GM21528 (cell line): ENCODE data around the gene STRN3.
"Not testable (repeated sequence)": the region's sequence is repeated elsewhere in the genome, so short reads cannot be mapped to it uniquely, and the experiment has no call there.

Experiments
- ATAC-seq: cut with Tn5 transposase; IDR thresholded peaks from one replicate; pipeline ENCODE4 v1.9.1; 2021; ENCODE audit warnings: mild to moderate bottlenecking, moderate library complexity; ENCODE audit not compliant: unreplicated experiment, low FRiP score

STRN3 gene

GRCh38 chr14:31003284-31003683 lies 22.9 kb downstream of the STRN3 start:
- no peak for ATAC-seq

DNA sequence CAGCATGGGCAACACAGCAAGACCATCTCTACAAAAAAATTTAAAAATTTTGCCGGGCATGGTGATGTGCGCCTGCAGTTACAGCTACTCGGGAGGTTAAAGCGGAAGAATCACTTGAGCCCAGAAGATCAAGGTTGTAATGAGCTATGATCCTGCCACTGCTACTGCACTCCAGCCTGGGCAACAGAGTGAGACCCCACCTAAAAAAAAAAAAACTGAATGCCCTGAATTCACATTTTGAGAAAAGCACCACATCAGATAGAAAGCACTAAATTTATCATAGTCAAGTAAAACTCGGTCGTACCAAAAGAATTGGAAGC lies 24.9 kb downstream of the STRN3 start:
- ATAC-seq: no peak

GRCh38 chr14:31000629-31001338 lies 25.4 kb downstream of the STRN3 start:
- ATAC-seq: no peak

- ATAC-seq: no peak
Measured at GRCh38 chr14:30999038-30999773, 27.0 kb downstream of the STRN3 start.

- no peak for ATAC-seq
Measured at GRCh38 chr14:30998100-30998706, 28.0 kb downstream of the STRN3 start.

- no peak for ATAC-seq
Measured at GRCh38 chr14:30996892-30997659, 29.1 kb downstream of the STRN3 start.

- ATAC-seq: no peak
Measured at GRCh38 chr14:30995689-30996088, 30.5 kb downstream of the STRN3 start.

DNA sequence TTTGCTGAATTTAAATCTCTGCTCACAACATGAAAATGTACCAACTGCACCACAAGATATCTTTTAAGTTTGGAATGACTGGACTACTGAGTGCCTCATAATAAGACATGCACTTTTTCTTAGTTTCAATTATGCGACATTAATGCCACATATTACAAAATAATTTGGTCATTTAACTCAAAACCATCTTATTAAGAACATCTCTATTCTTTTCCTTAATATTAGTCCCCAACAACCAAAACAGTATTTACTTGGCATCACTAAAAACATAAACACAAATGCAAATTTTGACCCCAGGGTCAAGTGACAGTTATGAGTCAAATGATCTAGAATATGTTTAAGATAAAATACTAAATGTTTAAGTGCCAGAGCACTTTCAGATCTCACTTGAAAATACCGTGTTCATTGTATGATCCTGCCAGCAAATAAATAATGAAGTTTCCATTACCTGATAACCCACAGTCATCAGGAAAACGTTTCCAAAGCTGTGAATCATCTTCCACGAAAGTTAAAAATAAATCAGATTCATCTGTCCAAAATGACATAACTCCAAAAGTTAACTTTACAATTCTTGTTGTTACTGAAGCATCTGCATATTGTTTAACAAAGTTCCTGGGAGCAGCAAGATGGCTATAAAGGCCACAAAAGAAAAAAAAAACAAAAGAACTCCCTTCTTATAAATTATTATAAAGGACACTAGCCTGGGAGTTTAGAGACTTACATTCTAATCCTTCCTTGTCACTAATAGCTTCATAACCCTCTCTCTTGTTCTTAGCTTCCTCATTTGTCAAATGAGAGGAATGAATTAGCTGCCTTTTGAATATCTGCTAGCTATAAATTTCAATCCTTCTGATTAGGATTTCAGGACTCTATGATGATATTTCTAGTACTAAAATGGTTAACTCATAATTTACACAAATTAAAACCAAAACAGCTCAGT lies 31.2 kb downstream of the STRN3 start:
- no peak for ATAC-seq

DNA sequence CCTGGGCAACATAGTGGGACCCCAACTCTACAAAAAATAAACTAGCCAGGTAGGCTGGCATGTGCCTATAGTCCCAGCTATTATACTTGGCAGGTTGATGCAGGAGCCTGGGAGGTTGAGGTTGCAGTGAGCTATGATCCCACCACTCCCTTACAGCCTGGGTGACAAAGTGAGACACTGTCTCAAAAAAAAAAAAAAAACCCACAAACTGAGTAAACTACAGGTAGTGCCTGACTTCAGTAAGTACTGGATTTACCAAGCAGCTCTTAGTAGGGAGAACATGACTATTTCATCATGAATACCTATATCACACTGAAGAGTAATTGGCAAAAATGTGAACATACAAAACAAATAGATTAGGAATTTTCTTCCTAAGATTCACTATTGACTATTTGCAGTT lies 33.1 kb downstream of the STRN3 start:
- ATAC-seq: no peak

- ATAC-seq: no peak
Measured at GRCh38 chr14:30991408-30991807, 34.8 kb downstream of the STRN3 start.

- ATAC-seq: no peak
Measured at GRCh38 chr14:30990770-30991169, 35.4 kb downstream of the STRN3 start.

- no peak for ATAC-seq
Measured at GRCh38 chr14:30988509-30988908, 37.7 kb downstream of the STRN3 start.

DNA sequence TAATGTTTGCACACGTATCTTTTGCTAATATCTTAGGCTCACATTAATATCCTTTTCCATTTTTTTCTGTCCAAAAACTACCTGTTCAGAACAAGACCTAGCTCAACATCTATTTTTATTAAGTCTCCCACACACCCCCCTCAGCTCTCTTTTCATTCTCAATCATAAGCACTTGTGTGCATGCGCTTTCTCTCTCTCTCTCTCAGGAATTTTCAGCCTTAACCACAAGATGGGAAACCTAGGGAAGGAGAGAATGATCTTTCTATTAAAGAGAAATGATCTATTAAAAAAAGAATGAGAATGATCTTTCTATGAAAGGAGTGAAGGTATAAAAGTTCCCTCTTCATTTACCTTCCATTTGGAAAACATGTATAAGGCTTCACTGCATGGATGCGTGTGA lies 40.4 kb downstream of the STRN3 start:
- no peak for ATAC-seq

DNA sequence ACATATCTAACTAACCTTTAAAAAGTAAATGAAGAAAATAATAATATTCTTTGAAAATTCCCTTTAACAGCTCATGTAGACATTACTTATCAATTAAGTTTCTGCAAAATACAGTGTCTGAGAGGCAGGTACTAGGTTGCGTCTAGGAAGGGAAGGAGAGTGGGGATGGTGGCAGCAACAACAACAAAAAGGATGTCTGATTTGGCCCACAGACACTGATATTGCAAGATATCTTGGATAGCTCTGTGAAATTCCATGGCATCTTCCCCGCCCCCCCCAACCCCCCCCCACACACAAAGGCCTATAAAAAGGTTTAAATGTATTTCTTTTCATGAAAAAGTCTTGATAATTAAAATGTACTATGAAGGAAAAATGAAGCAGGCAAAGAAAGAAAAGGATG lies 42.3 kb downstream of the STRN3 start:
- ATAC-seq: no peak

- ATAC-seq: no peak
Measured at GRCh38 chr14:30982533-30982932, 43.6 kb downstream of the STRN3 start.

DNA sequence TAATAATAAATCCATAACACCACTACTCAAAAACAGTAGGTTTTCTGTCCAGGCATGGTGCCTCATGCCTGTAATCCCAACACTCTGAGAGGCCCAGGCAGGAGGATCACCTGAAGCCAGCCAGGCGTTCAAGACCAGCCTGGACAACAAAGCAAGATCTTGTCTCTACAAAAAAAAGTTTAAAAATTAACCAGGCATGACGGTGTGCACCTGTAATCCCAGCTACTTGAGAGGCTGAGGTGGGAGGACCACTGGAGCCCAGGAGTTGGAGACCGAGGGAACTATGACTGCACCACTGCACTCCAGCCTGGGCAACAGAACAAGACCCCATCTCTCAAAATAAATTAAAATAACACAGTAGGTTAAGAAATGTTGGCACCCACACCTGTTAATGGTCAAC lies 45.2 kb downstream of the STRN3 start:
- ATAC-seq: no peak

DNA sequence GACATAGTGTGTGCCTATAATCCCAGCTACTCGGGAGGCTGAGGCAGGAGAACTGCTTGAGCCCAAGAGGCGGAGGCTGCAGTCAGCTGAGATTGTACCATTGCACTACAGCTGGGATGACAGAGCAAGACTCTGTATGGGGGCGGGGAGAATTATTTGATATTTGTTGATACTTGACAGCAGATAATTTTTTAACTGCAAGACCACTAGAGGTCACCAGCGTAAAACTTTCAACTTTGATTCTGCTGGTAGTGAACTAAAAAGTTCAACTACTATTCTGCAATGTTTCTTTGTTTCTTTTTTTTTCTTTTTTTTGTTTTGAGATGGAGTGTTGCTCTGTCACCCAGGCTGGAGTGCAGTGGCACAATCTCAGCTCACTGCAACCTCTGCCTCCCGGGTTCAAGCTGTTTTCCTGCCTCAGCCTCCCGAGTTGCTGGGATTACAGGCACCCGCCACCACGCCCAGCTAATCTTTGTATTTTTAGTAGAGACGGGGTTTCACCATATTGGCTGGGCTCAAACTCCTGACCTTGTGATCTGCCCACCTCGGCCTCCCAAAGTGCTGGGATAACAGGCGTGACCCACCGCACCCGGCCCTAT lies 46.0 kb downstream of the STRN3 start:
- not testable (repeated sequence) for ATAC-seq

GRCh38 chr14:30977752-30978151 lies 48.4 kb downstream of the STRN3 start:
- no peak for ATAC-seq

- no peak for ATAC-seq
Measured at GRCh38 chr14:30974628-30975027, 51.6 kb downstream of the STRN3 start.
